ENCODE data around the gene LRRC15.

DNA sequence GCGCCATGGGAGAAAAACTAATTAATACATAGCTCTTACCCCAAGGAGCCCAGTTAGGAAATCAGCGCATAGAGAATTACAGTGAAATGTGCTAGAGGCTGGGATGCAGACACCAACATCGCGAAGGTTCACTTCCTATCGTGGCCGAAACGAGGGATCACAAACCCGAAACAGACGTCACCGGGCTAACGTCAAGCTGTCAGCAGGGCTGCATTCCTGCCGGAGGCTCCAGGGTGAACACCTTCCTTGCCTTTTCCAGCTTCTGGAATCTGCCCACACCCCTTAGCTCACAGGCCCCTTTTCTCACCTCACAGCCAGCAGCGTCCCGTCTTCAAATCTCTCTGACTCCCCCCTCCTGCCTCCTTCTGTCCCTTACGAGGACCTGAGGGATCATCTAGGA lies 16.5 kb upstream of the LRRC15 start:
- TF ChIP-seq, protein P1, sequence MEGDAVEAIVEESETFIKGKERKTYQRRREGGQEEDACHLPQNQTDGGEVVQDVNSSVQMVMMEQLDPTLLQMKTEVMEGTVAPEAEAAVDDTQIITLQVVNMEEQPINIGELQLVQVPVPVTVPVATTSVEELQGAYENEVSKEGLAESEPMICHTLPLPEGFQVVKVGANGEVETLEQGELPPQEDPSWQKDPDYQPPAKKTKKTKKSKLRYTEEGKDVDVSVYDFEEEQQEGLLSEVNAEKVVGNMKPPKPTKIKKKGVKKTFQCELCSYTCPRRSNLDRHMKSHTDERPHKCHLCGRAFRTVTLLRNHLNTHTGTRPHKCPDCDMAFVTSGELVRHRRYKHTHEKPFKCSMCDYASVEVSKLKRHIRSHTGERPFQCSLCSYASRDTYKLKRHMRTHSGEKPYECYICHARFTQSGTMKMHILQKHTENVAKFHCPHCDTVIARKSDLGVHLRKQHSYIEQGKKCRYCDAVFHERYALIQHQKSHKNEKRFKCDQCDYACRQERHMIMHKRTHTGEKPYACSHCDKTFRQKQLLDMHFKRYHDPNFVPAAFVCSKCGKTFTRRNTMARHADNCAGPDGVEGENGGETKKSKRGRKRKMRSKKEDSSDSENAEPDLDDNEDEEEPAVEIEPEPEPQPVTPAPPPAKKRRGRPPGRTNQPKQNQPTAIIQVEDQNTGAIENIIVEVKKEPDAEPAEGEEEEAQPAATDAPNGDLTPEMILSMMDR (IDR thresholded peaks at IDR 0.05), result no peak
- TF ChIP-seq POLR2A (IDR thresholded peaks at IDR 0.05) (no peak), POLR2AphosphoS5 (IDR thresholded peaks at IDR 0.05) (no peak)
